ENCODE measurements around the gene LRRC26.
A peak's percentile ranks its signal among the peaks of the same experiment; 100 is the strongest.

The LRRC26 gene

DNA sequence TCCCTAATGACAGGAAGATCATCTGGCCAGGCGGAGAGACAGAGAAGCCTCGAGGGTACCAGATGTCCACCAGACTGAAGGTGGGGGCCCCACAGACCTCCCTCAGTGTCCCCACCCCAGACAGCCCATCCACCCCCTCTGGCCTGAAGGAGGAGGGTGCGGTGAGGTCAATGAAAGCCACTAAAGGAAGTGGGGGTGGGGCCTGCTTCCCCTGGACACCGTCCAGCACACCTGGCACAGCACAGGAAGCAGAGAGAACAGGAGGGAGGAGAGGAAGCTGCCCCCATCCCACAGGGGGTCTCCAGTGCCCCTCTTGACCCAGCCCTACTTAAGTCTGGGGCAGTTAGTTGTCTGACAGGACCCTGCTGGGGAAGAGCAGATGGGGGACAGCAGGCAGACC lies 11.2 kb downstream of the LRRC26 start:
- TF ChIP-seq, protein P1, sequence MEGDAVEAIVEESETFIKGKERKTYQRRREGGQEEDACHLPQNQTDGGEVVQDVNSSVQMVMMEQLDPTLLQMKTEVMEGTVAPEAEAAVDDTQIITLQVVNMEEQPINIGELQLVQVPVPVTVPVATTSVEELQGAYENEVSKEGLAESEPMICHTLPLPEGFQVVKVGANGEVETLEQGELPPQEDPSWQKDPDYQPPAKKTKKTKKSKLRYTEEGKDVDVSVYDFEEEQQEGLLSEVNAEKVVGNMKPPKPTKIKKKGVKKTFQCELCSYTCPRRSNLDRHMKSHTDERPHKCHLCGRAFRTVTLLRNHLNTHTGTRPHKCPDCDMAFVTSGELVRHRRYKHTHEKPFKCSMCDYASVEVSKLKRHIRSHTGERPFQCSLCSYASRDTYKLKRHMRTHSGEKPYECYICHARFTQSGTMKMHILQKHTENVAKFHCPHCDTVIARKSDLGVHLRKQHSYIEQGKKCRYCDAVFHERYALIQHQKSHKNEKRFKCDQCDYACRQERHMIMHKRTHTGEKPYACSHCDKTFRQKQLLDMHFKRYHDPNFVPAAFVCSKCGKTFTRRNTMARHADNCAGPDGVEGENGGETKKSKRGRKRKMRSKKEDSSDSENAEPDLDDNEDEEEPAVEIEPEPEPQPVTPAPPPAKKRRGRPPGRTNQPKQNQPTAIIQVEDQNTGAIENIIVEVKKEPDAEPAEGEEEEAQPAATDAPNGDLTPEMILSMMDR (conservative IDR thresholded peaks at IDR 0.05; ENCODE audit: low read depth, low read length), result no peak
- H3K4me2 ChIP-seq, result peak overlapping the region; percentile 63
- peak overlapping the region; percentile 44; the same call in 1 of the 2 replicates for H2AFZ ChIP-seq (ENCODE audit: low read depth)
- no peaks in the 10 kb centered on the region for H3K79me2 ChIP-seq (ENCODE audit: insufficient read depth, low read depth)
- H4K20me1 ChIP-seq (ENCODE audit: insufficient read depth), result no peaks in the 10 kb centered on the region
- no peaks in the 10 kb centered on the region for H3K36me3 ChIP-seq (ENCODE audit: insufficient read depth)
- no peak overlapping the region for H3K27ac ChIP-seq
- no peak overlapping the region for H3K4me3 ChIP-seq (IDR thresholded peaks at IDR 0.05; ENCODE audit: insufficient read depth, low read depth, low read length)
- peaks cover 10% of the 10 kb centered on the region; the same call in 1 of the 2 replicates for H3K27me3 ChIP-seq (ENCODE audit: insufficient read depth, low read depth)
- H3K9ac ChIP-seq, result no peak overlapping the region
- peaks cover 40% of the 10 kb centered on the region for H3K4me1 ChIP-seq (ENCODE audit: low read depth, poor library complexity, severe bottlenecking)

DNA sequence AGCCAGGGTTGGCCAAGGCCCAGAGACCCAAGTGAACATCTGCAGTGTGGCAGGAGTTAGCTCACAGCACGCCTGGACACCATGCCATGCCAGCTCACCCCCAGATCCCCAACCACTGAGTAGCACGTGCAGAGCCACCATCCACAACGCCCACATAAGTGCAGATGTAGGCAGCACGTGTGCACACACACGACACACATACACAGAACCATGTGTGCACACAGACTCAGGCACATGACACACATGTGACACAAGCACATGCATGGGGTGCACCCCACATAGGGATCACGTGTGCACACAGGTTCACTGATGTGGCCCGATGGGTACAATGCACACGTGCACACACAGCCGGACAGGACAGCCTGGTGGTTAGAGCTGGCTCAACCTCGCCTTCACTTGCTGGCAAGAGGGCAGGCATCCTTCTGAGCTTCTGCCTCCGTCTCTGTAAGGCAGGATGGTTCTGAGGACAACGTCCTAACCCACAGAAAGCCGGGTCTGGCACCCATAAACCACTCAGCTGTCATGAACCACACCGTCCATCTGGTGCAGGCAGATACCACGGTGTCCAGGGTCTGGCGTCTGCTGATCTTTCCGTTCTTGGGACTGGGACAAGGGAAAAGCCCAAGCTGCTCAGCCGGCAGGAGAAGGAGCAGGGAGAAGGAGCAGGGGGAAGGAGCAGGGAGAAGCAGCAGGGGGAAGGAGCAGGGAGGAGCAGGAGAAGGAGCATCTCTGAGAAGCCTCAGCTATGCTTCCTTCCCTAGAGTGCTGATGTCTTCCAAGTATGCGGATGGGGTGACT lies 12.0 kb downstream of the LRRC26 start:
- Histone ChIP-seq H2AFZ (ENCODE audit: low read depth) (peak overlapping the region; percentile 26; the same call in 1 of the 2 replicates), H4K20me1 (ENCODE audit: insufficient read depth) (no peaks in the 10 kb centered on the region), H3K27me3 (ENCODE audit: insufficient read depth, low read depth) (peaks cover 6% of the 10 kb centered on the region; the same call in 1 of the 2 replicates), H3K79me2 (ENCODE audit: insufficient read depth, low read depth) (no peaks in the 10 kb centered on the region), H3K27ac (no peak overlapping the region), H3K9ac (no peak overlapping the region), H3K4me3 (IDR thresholded peaks at IDR 0.05; ENCODE audit: insufficient read depth, low read depth, low read length) (no peak overlapping the region), H3K4me1 (ENCODE audit: low read depth, poor library complexity, severe bottlenecking) (peaks cover 40% of the 10 kb centered on the region), H3K36me3 (ENCODE audit: insufficient read depth) (no peaks in the 10 kb centered on the region), H3K4me2 (peak overlapping the region; percentile 63; the same call in 1 of the 2 replicates)
- TF ChIP-seq, protein P1 (conservative IDR thresholded peaks at IDR 0.05; ENCODE audit: low read depth, low read length), result no peak

DNA sequence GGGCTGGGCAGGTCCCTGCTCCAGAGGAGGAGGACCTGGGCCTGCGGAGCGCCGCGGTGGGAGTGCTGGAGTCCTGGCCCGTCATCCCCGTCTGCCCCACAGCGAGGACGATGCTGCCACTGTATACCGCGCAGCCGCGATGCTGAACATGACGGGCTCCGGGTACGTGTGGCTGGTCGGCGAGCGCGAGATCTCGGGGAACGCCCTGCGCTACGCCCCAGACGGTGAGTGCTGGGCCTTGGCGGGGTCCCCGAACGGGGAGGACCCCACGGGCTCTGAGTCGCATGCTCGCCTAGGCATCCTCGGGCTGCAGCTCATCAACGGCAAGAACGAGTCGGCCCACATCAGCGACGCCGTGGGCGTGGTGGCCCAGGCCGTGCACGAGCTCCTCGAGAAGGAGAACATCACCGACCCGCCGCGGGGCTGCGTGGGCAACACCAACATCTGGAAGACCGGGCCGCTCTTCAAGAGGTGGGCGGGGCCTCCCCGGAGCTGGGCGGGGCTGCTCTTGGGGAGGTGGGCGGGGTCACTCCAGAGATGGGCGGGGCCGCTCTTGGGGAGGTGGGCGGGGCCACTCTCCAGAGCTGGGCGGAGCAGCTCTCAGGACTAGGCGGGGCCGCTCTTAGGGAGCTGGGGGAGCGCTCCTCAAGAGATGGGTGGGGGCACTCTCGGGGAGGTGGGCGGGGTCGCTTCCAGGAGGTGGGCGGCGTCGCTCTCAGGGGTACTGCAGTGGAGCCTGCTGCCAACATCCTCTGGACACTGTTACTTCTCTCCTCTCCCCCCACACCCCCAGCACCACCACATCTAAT lies 13.1 kb downstream of the LRRC26 start:
- Histone ChIP-seq H2AFZ (ENCODE audit: low read depth) (no peak overlapping the region), H3K27ac (no peak overlapping the region), H4K20me1 (ENCODE audit: insufficient read depth) (no peaks in the 10 kb centered on the region), H3K27me3 (ENCODE audit: insufficient read depth, low read depth) (no peaks in the 10 kb centered on the region), H3K4me2 (peak overlapping the region; percentile 63; the same call in 1 of the 2 replicates), H3K9ac (no peak overlapping the region), H3K79me2 (ENCODE audit: insufficient read depth, low read depth) (no peaks in the 10 kb centered on the region), H3K4me1 (ENCODE audit: low read depth, poor library complexity, severe bottlenecking) (peaks cover 42% of the 10 kb centered on the region), H3K36me3 (ENCODE audit: insufficient read depth) (no peaks in the 10 kb centered on the region), H3K4me3 (IDR thresholded peaks at IDR 0.05; ENCODE audit: insufficient read depth, low read depth, low read length) (no peak overlapping the region)
- TF ChIP-seq, protein P1 (conservative IDR thresholded peaks at IDR 0.05; ENCODE audit: low read depth, low read length), result no peak

DNA sequence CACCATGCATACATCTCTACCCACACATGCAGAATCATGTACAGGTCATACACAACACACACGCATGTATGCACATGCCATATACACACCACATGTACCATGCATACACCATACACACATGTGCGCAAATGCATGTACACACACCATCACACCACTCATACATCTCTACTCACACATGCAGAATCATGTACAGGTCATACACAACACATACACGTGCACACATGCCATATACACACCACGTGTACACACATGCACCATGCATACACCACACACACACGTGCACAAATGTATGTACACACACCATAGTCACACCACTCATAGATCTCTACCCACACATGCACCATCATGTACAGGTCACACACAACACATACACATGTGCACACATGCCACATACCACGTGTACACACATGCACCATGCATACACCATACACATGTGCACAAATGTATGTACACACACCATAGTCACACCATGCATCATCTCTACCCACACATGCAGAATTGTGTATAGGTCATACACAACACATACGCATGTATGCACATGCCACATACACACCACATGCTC lies 16.9 kb downstream of the LRRC26 start:
- Histone ChIP-seq H3K4me3 (IDR thresholded peaks at IDR 0.05; ENCODE audit: insufficient read depth, low read depth, low read length) (no peak overlapping the region), H4K20me1 (ENCODE audit: insufficient read depth) (no peaks in the 10 kb centered on the region), H3K36me3 (ENCODE audit: insufficient read depth) (no peaks in the 10 kb centered on the region), H2AFZ (ENCODE audit: low read depth) (no peak overlapping the region), H3K4me1 (ENCODE audit: low read depth, poor library complexity, severe bottlenecking) (peaks cover 26% of the 10 kb centered on the region), H3K27ac (no peak overlapping the region), H3K27me3 (ENCODE audit: insufficient read depth, low read depth) (no peaks in the 10 kb centered on the region), H3K9ac (no peak overlapping the region), H3K79me2 (ENCODE audit: insufficient read depth, low read depth) (no peaks in the 10 kb centered on the region), H3K4me2 (no peak overlapping the region)
- TF ChIP-seq, protein P1 (conservative IDR thresholded peaks at IDR 0.05; ENCODE audit: low read depth, low read length), result no peak
